GOT3 (cell line): ENCODE measurements around the gene PLA2G2D.

Source experiments
- DNase-seq: peaks from one replicate; lab custom pipeline; 2025; ENCODE audit warnings: mixed read lengths; lab: John Stamatoyannopoulos, UW

PLA2G2D gene

GRCh38 chr1:20114021-20114648 lies 5.2 kb downstream of the PLA2G2D start:
- DNase-seq = no peak

GRCh38 chr1:20112279-20113000 lies 6.9 kb downstream of the PLA2G2D start:
- no peak for DNase-seq

- no peak for DNase-seq
These were observed 7.9 kb downstream of the PLA2G2D start for GRCh38 chr1:20111452-20111851.

GRCh38 chr1:20110679-20111078 lies 8.7 kb downstream of the PLA2G2D start:
- no peak for DNase-seq

- no peak for DNase-seq
These were observed 10.0 kb downstream of the PLA2G2D start for GRCh38 chr1:20109223-20109856.

GRCh38 chr1:20108366-20109123 lies 10.8 kb downstream of the PLA2G2D start:
- no peak for DNase-seq

- no peak for DNase-seq
These were observed 11.5 kb downstream of the PLA2G2D start for GRCh38 chr1:20107796-20108195.

GRCh38 chr1:20107351-20107750 lies 12.0 kb downstream of the PLA2G2D start:
- DNase-seq = no peak

- no peak for DNase-seq
These were observed 13.5 kb downstream of the PLA2G2D start for GRCh38 chr1:20105856-20106255.

- no peak for DNase-seq
These were observed 16.5 kb downstream of the PLA2G2D start for GRCh38 chr1:20102875-20103274.

GRCh38 chr1:20100632-20101355 lies 18.5 kb downstream of the PLA2G2D start:
- DNase-seq = no peak

- no peak for DNase-seq
These were observed 19.8 kb downstream of the PLA2G2D start for GRCh38 chr1:20099533-20099932.

- DNase-seq = no peak
These were observed 22.4 kb downstream of the PLA2G2D start for GRCh38 chr1:20096840-20097447.

GRCh38 chr1:20095564-20096434 lies 23.5 kb downstream of the PLA2G2D start:
- DNase-seq = no peak

- no peak for DNase-seq
These were observed 25.4 kb downstream of the PLA2G2D start for GRCh38 chr1:20093940-20094391.

- no peak for DNase-seq
These were observed 26.0 kb downstream of the PLA2G2D start for GRCh38 chr1:20093303-20093702.

GRCh38 chr1:20090641-20091040 lies 28.7 kb downstream of the PLA2G2D start:
- no peak for DNase-seq

- no peak for DNase-seq
These were observed 29.2 kb downstream of the PLA2G2D start for GRCh38 chr1:20090119-20090518.

- DNase-seq = no peak
These were observed 29.8 kb downstream of the PLA2G2D start for GRCh38 chr1:20089328-20090077.

GRCh38 chr1:20087668-20088067 lies 31.7 kb downstream of the PLA2G2D start:
- DNase-seq = no peak
